ENCODE data around the gene RALY. TPM values are rescaled to one million over a fixed set of nuclear protein-coding genes. Genes with fewer than 3 reads are reported as not detected.

RALY gene
- total and polyA plus RNA-seq, 2 of the 4 experiments (the other 2 are of a cell fraction): 46.2 to 115 TPM

GRCh38 chr20:34122274-34122980, 128.7 kb downstream of the RALY start:
- Histone ChIP-seq H3K9ac (ENCODE audit: low read depth, low read length) (no peak overlapping the region), H3K79me1 (ENCODE audit: low read depth in 1 of 2, low read length in 2 of 2) (no peaks in the 10 kb centered on the region), H3K4me3 (ENCODE audit: insufficient read depth, low read depth, low read length) (no peak overlapping the region), H3K27ac (ENCODE audit: insufficient read depth, low read length) (no peak overlapping the region), H3K27me3 (ENCODE audit: control insufficient read depth, insufficient read depth, low read length) (peaks cover 6% of the 10 kb centered on the region), H4K8ac (ENCODE audit: low read depth in 2 of 2, low read length in 2 of 2) (no peak overlapping the region), H2BK15ac (ENCODE audit: low read depth, low read length) (no peak overlapping the region), H3K23ac (ENCODE audit: low read depth, low read length) (no peak overlapping the region), H3K18ac (ENCODE audit: low read depth, low read length) (no peak overlapping the region), H3K4ac (ENCODE audit: low read depth, low read length) (no peak overlapping the region), H4K20me1 (ENCODE audit: insufficient read depth, low read length) (no peaks in the 10 kb centered on the region), H3K9me1 (ENCODE audit: insufficient read depth, low read length) (no peaks in the 10 kb centered on the region), H3K36me3 (ENCODE audit: control insufficient read depth, insufficient read depth, low read length) (no peaks in the 10 kb centered on the region), H4K91ac (ENCODE audit: insufficient read depth, low read depth, low read length) (no peak overlapping the region), H2AK5ac (ENCODE audit: low read depth, low read length) (no peak overlapping the region), H3K9me3 (ENCODE audit: control insufficient read depth, insufficient read depth, low read length) (no peaks in the 10 kb centered on the region), H3K14ac (replicated peaks; ENCODE audit: low read depth, low read length) (no peak overlapping the region), H2BK20ac (ENCODE audit: low read depth, low read length) (no peak overlapping the region), H4K5ac (ENCODE audit: low read depth, low read length) (no peak overlapping the region), H2BK5ac (ENCODE audit: low read depth, low read length, poor library complexity, severe bottlenecking) (no peak overlapping the region), H3K4me1 (ENCODE audit: control insufficient read depth, insufficient read depth, low read length) (no peaks in the 10 kb centered on the region), H3K4me2 (ENCODE audit: low read depth, low read length) (no peak overlapping the region), H2AFZ (replicated peaks; ENCODE audit: low read length, poor library complexity) (no peak overlapping the region), H2BK120ac (ENCODE audit: low read depth, low read length) (no peak overlapping the region), H2AK9ac (replicated peaks; ENCODE audit: low read depth, low read length, poor library complexity) (no peak overlapping the region), H3K56ac (ENCODE audit: extremely low read depth, insufficient read depth, low read length) (no peak overlapping the region)
- no TSS peak for BruUV-seq (replicated peaks)
- dilution Hi-C loops (cut with HindIII; ENCODE audit: low sequenced_read_pairs, unreplicated experiment): no loop called here
- no peak for TF ChIP-seq SMC3 (IDR thresholded peaks at IDR 0.05; ENCODE audit: low read depth, low read length)
- no peak for TF ChIP-seq CHD1 (IDR thresholded peaks at IDR 0.05; ENCODE audit: low read depth, low read length)
- no peak for TF ChIP-seq MXI1 (IDR thresholded peaks at IDR 0.05; ENCODE audit: borderline replicate concordance, low read depth, low read length)
- TF ChIP-seq BHLHE40 (IDR thresholded peaks at IDR 0.05; ENCODE audit: low read depth, low read length): no peak
- no peak for TF ChIP-seq RCOR1 (IDR thresholded peaks at IDR 0.05; ENCODE audit: insufficient replicate concordance, low read length)
- TF ChIP-seq, protein P1, sequence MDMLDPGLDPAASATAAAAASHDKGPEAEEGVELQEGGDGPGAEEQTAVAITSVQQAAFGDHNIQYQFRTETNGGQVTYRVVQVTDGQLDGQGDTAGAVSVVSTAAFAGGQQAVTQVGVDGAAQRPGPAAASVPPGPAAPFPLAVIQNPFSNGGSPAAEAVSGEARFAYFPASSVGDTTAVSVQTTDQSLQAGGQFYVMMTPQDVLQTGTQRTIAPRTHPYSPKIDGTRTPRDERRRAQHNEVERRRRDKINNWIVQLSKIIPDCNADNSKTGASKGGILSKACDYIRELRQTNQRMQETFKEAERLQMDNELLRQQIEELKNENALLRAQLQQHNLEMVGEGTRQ (IDR thresholded peaks at IDR 0.05; ENCODE audit: low read depth, low read length): no peak
- ChIA-PET POLR2A (ENCODE audit: unreplicated experiment) (interaction anchor here (1.4 kb wide), 1 partner anchor 10 kb away, joined by 3 read pairs; the partner anchor contains the start of gene EIF2S2), CTCF (interaction anchor here (0.7 kb wide), 1 partner anchor 57 kb away, joined by 3 read pairs; no protein-coding TSS in a partner anchor)
- 89% methylated on average over 27 of the region's 43 CpGs; no CpG with 5 or more reads in 1 of the 2 experiments for WGBS, 2 experiments (ENCODE audit: extremely low coverage in 2 of 2, insufficient read length in 1 of 2)
- intact Hi-C loops (cut with micrococcal nuclease): no loop called here
- ATAC-seq (ENCODE audit: low read depth) (no peak), DNase-seq (no peak)
- in situ Hi-C loops (cut with MboI; ENCODE audit: low sequenced_read_pairs): no loop called here

Data from IMR-90 (cell line).